Uterus (tissue), 2 donors: ENCODE data around the gene CES3.

ENCODE experiments used
- POLR2A ChIP-seq, 2 donors: fragments of 450-650 bp; IDR thresholded peaks; one replicate each; pipeline ENCODE4 v1.6.1; 2016; ENCODE audit warnings: antibody characterized with exemption in 2 of 2, mild to moderate bottlenecking in 1 of 2, moderate library complexity in 1 of 2
- TF ChIP-seq, protein P1 (sequence below), 4 experiments: fragments of 200-600 bp in 2 of 4; fragments of 450-650 bp in 2 of 4; sonication (generic) in 2 of 4; IDR thresholded peaks; one replicate each; pipeline ENCODE4 v1.5.1; 2016 to 2019; ENCODE audit warnings: antibody characterized with exemption in 4 of 4, mild to moderate bottlenecking in 2 of 4, moderate library complexity in 1 of 4

- no peak for TF ChIP-seq POLR2A (IDR thresholded peaks at IDR 0.05)
- TF ChIP-seq, protein P1, sequence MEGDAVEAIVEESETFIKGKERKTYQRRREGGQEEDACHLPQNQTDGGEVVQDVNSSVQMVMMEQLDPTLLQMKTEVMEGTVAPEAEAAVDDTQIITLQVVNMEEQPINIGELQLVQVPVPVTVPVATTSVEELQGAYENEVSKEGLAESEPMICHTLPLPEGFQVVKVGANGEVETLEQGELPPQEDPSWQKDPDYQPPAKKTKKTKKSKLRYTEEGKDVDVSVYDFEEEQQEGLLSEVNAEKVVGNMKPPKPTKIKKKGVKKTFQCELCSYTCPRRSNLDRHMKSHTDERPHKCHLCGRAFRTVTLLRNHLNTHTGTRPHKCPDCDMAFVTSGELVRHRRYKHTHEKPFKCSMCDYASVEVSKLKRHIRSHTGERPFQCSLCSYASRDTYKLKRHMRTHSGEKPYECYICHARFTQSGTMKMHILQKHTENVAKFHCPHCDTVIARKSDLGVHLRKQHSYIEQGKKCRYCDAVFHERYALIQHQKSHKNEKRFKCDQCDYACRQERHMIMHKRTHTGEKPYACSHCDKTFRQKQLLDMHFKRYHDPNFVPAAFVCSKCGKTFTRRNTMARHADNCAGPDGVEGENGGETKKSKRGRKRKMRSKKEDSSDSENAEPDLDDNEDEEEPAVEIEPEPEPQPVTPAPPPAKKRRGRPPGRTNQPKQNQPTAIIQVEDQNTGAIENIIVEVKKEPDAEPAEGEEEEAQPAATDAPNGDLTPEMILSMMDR (IDR thresholded peaks at IDR 0.05), result no peak
These were observed 8.5 kb upstream of the CES3 start for GRCh38 chr16:66952430-66953110.
